Measurements from ENCODE around the gene GLRX5.

- TF ChIP-seq CTCF (IDR thresholded peaks at IDR 0.05) (no peak), POLR2A (IDR thresholded peaks at IDR 0.05) (no peak)
Observed at GRCh38 chr14:95488376-95489213, 46.3 kb upstream of the GLRX5 start.

All from adrenal gland (tissue), 5 donors.